ENCODE results near the gene CD300E.

The CD300E gene

GRCh38 chr17:74568106-74568873 is 55.2 kb downstream of the CD300E start:
- Histone ChIP-seq H3K4me2 (ENCODE audit: low read length) (no peak overlapping the region), H3F3A (ENCODE audit: control insufficient read depth, insufficient read depth) (no peaks in the 10 kb centered on the region), H3K9me2 (replicated peaks; ENCODE audit: control insufficient read depth, low read length) (no peaks in the 10 kb centered on the region), H3K4me3 (ENCODE audit: low read length) (no peak overlapping the region), H4K20me1 (ENCODE audit: control insufficient read depth, insufficient read depth, low read depth, low read length) (no peaks in the 10 kb centered on the region), H3K27ac (ENCODE audit: low read depth, low read length) (no peak overlapping the region), H3K36me3 (ENCODE audit: control insufficient read depth, low read length) (no peaks in the 10 kb centered on the region), H3K27me3 (ENCODE audit: control insufficient read depth, low read length) (peaks cover 4% of the 10 kb centered on the region; the same call in 1 of the 2 replicates), H3K79me2 (ENCODE audit: control insufficient read depth, low read length) (no peaks in the 10 kb centered on the region), H3K9me3 (ENCODE audit: control insufficient read depth, insufficient read depth, low read length) (no peaks in the 10 kb centered on the region), H3K4me1 (ENCODE audit: control insufficient read depth, low read length) (no peaks in the 10 kb centered on the region)
- TF ChIP-seq, protein P1, sequence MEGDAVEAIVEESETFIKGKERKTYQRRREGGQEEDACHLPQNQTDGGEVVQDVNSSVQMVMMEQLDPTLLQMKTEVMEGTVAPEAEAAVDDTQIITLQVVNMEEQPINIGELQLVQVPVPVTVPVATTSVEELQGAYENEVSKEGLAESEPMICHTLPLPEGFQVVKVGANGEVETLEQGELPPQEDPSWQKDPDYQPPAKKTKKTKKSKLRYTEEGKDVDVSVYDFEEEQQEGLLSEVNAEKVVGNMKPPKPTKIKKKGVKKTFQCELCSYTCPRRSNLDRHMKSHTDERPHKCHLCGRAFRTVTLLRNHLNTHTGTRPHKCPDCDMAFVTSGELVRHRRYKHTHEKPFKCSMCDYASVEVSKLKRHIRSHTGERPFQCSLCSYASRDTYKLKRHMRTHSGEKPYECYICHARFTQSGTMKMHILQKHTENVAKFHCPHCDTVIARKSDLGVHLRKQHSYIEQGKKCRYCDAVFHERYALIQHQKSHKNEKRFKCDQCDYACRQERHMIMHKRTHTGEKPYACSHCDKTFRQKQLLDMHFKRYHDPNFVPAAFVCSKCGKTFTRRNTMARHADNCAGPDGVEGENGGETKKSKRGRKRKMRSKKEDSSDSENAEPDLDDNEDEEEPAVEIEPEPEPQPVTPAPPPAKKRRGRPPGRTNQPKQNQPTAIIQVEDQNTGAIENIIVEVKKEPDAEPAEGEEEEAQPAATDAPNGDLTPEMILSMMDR (IDR thresholded peaks at IDR 0.05; ENCODE audit: low read depth, low read length, poor library complexity, severe bottlenecking): no peak
- TF ChIP-seq EZH2phosphoT487 (IDR thresholded peaks at IDR 0.05; ENCODE audit: borderline replicate concordance, low read length): no peak

DNA sequence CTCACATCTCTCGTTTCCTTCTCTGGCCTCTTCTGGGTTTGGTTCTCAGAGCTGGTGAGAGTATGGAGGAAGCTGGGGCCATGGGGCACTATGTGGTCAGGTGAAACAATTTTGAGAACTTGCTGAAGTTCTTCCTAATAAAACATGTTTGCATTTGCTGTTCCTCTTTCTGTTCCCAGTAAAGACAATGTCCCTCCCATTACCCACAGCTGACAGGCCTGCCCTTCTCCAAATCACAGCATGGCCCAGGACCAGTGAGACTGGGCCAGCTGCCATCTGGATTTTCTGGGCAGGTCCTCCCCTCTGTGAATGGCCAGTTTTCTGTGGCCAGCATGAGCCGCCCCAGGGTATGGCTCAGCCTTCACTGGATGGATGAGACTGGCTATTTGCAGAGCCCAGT is 56.1 kb downstream of the CD300E start, which contains the start of gene CD300H:
Gene CD300H, minus strand, starts transcription at position 113 of the 400 bp plus-strand sequence.
- H3K4me2 ChIP-seq (ENCODE audit: low read length): no peak within 1 kb of the TSS
- H3K4me1 ChIP-seq (ENCODE audit: control insufficient read depth, low read length): no peaks in the 10 kb centered on the region
- H3K27me3 ChIP-seq (ENCODE audit: control insufficient read depth, low read length): peaks cover 4% of the 10 kb centered on the region; the same call in 1 of the 2 replicates
- TF ChIP-seq EZH2phosphoT487 (IDR thresholded peaks at IDR 0.05; ENCODE audit: borderline replicate concordance, low read length): no peak
- TF ChIP-seq, protein P1 (IDR thresholded peaks at IDR 0.05; ENCODE audit: low read depth, low read length, poor library complexity, severe bottlenecking): no peak
- no peak within 1 kb of the TSS for H3K27ac ChIP-seq (ENCODE audit: low read depth, low read length)
- no peaks in the 10 kb centered on the region for H3K79me2 ChIP-seq (ENCODE audit: control insufficient read depth, low read length)
- H4K20me1 ChIP-seq (ENCODE audit: control insufficient read depth, insufficient read depth, low read depth, low read length): no peaks in the 10 kb centered on the region
- H3K9me3 ChIP-seq (ENCODE audit: control insufficient read depth, insufficient read depth, low read length): no peaks in the 10 kb centered on the region
- H3F3A ChIP-seq (ENCODE audit: control insufficient read depth, insufficient read depth): no peaks in the 10 kb centered on the region
- H3K36me3 ChIP-seq (ENCODE audit: control insufficient read depth, low read length): no peaks in the 10 kb centered on the region
- no peaks in the 10 kb centered on the region for H3K9me2 ChIP-seq (replicated peaks; ENCODE audit: control insufficient read depth, low read length)
- no peak within 1 kb of the TSS for H3K4me3 ChIP-seq (ENCODE audit: low read length)

- Histone ChIP-seq H3K9me2 (replicated peaks; ENCODE audit: control insufficient read depth, low read length) (no peaks in the 10 kb centered on the region), H3K4me1 (ENCODE audit: control insufficient read depth, low read length) (no peaks in the 10 kb centered on the region), H3K79me2 (ENCODE audit: control insufficient read depth, low read length) (no peaks in the 10 kb centered on the region), H3F3A (ENCODE audit: control insufficient read depth, insufficient read depth) (no peaks in the 10 kb centered on the region), H4K20me1 (ENCODE audit: control insufficient read depth, insufficient read depth, low read depth, low read length) (no peaks in the 10 kb centered on the region), H3K27me3 (ENCODE audit: control insufficient read depth, low read length) (no peaks in the 10 kb centered on the region; the same call in 1 of the 2 replicates), H3K36me3 (ENCODE audit: control insufficient read depth, low read length) (no peaks in the 10 kb centered on the region), H3K4me2 (ENCODE audit: low read length) (no peak overlapping the region), H3K9me3 (ENCODE audit: control insufficient read depth, insufficient read depth, low read length) (no peaks in the 10 kb centered on the region), H3K4me3 (ENCODE audit: low read length) (no peak overlapping the region), H3K27ac (ENCODE audit: low read depth, low read length) (no peak overlapping the region)
- no peak for TF ChIP-seq EZH2phosphoT487 (IDR thresholded peaks at IDR 0.05; ENCODE audit: borderline replicate concordance, low read length)
- TF ChIP-seq, protein P1 (IDR thresholded peaks at IDR 0.05; ENCODE audit: low read depth, low read length, poor library complexity, severe bottlenecking): peak; percentile 77
Measured at GRCh38 chr17:74566132-74566753, 57.3 kb downstream of the CD300E start.
